Neutrophil (primary cell): ENCODE measurements around the gene NALCN.

ENCODE experiments used
- H3K27ac ChIP-seq: fragments of 200-600 bp; sonication (generic); 2 replicates; pipeline ENCODE4 v1.5.1; 2016; ENCODE audit warnings: mild to moderate bottlenecking, moderate library complexity
- H3K27me3 ChIP-seq: fragments of 200-600 bp; sonication (generic); 2 replicates; pipeline ENCODE4 v1.6.0; 2016; ENCODE audit warnings: mild to moderate bottlenecking
- H3K36me3 ChIP-seq: fragments of 200-600 bp; sonication (generic); 2 replicates; pipeline ENCODE4 v1.5.1; 2017
- H3K4me1 ChIP-seq, 2 experiments: fragments of 200-600 bp in 1 of 2; sonication (generic) in 1 of 2; 1 replicate in 1 of 2; 2 replicates in 1 of 2; pipeline versions ENCODE4 v1.5.1 to v1.6.1; 2013 to 2016; ENCODE audit warnings: low read depth in 1 of 2, low read length in 1 of 2, mild to moderate bottlenecking in 1 of 2, moderate library complexity in 1 of 2; ENCODE audit not compliant: control insufficient read depth in 1 of 2, insufficient read depth in 1 of 2
- H3K4me3 ChIP-seq, 2 experiments: fragments of 200-600 bp in 1 of 2; sonication (generic) in 1 of 2; 1 replicate in 1 of 2; 2 replicates in 1 of 2; pipeline ENCODE4 v1.5.1; 2013 to 2016; ENCODE audit warnings: low read depth in 1 of 2, low read length in 1 of 2, mild to moderate bottlenecking in 1 of 2, moderate library complexity in 1 of 2
- H3K9me3 ChIP-seq: fragments of 200-600 bp; sonication (generic); 2 replicates; pipeline ENCODE4 v1.5.1; 2016
- CTCF ChIP-seq: fragments of 200-600 bp; sonication (generic); IDR thresholded peaks from 2 replicates; pipeline ENCODE4 v1.5.1; 2016; ENCODE audit warnings: antibody characterized with exemption

The NALCN gene

DNA sequence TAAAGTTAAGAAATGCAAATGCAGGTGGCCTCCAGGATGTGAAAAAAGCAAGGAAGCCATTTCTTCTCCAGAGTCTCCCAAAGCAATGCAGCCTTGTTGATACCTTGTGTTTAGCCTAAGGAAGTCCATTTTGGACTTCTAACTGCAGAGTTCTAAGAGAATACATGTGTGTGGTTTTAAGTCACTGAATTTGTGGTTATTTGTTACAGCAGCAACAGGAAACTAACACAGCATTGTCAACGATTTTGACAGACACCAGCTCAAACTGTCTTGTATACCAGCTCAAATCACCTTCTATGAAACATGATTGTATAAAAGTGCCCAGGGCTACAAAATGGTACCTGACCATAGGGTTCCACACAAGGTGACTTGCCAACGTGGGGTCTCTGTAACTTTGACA lies 151.4 kb downstream of the NALCN start:
- no peak for TF ChIP-seq CTCF
- Histone ChIP-seq H3K27me3 (no peaks in the 10 kb centered on the region), H3K4me1 (no peaks in the 10 kb centered on the region), H3K9me3 (no peaks in the 10 kb centered on the region), H3K27ac (no peak overlapping the region), H3K4me3 (no peak overlapping the region), H3K36me3 (no peaks in the 10 kb centered on the region)

DNA sequence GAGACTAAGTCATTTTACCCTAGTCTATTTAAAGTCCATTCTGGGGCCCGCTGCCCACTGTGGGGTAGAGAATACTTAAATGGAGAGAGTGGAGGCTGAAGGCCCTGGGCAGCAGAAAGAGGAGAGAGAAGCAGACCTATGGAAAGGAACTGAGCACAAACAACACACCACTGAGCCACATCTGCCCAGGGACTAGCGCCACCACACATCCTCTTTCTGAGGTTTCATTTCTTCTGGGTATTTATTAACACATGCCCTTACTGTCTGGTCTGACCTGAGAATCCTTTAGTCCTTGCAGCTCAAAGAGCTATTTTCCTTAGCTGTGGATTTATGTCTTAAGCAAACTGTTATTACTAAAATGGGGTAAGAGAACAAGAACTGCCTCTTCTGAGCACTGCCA lies 154.0 kb downstream of the NALCN start:
- H3K4me1 ChIP-seq: no peaks in the 10 kb centered on the region
- no peak overlapping the region for H3K27ac ChIP-seq
- H3K36me3 ChIP-seq: no peaks in the 10 kb centered on the region
- TF ChIP-seq CTCF: no peak
- H3K9me3 ChIP-seq: no peaks in the 10 kb centered on the region
- no peaks in the 10 kb centered on the region for H3K27me3 ChIP-seq
- H3K4me3 ChIP-seq: no peak overlapping the region

- Histone ChIP-seq H3K4me3 (no peak overlapping the region), H3K9me3 (no peaks in the 10 kb centered on the region), H3K27ac (no peak overlapping the region), H3K36me3 (no peaks in the 10 kb centered on the region), H3K4me1 (no peaks in the 10 kb centered on the region), H3K27me3 (no peaks in the 10 kb centered on the region)
- TF ChIP-seq CTCF: no peak
These were observed 157.8 kb downstream of the NALCN start for GRCh38 chr13:101258509-101258908.

GRCh38 chr13:101258071-101258470 lies 158.2 kb downstream of the NALCN start:
- H3K27me3 ChIP-seq: no peaks in the 10 kb centered on the region
- no peaks in the 10 kb centered on the region for H3K9me3 ChIP-seq
- H3K4me3 ChIP-seq: no peak overlapping the region
- H3K4me1 ChIP-seq: no peaks in the 10 kb centered on the region
- no peak for TF ChIP-seq CTCF
- no peak overlapping the region for H3K27ac ChIP-seq
- no peaks in the 10 kb centered on the region for H3K36me3 ChIP-seq

- H3K27me3 ChIP-seq: no peaks in the 10 kb centered on the region
- no peaks in the 10 kb centered on the region for H3K36me3 ChIP-seq
- no peak overlapping the region for H3K27ac ChIP-seq
- H3K4me3 ChIP-seq: no peak overlapping the region
- TF ChIP-seq CTCF: no peak
- no peaks in the 10 kb centered on the region for H3K9me3 ChIP-seq
- H3K4me1 ChIP-seq: no peaks in the 10 kb centered on the region
These were observed 167.4 kb downstream of the NALCN start for GRCh38 chr13:101248739-101249514.
